Naive thymus-derived CD4-positive, alpha-beta T cell (primary cell): ENCODE measurements around the gene ASXL1. TPM values are rescaled to one million over a fixed set of nuclear protein-coding genes. Genes with fewer than 3 reads are reported as not detected.
"Not testable (repeated sequence)": the region's sequence is repeated elsewhere in the genome, so short reads cannot be mapped to it uniquely, and the experiment has no call there.

Experiments
- ATAC-seq: fragments of 150-1000 bp; cut with Tn5 transposase; 2 replicates; pipeline ENCODE4 v1.10.0; 2021; ENCODE audit warnings: mild to moderate bottlenecking, moderate library complexity
- CTCF ChIA-PET: fragments of 350-600 bp; sonication (Branson Sonifier 250); formaldehyde crosslinking; loops from one replicate; lab custom pipeline; 2021; ENCODE audit warnings: antibody characterized with exemption; lab: Charles Lee
- POLR2A ChIA-PET: fragments of 350-600 bp; sonication (Branson Sonifier 250); formaldehyde crosslinking; loops from one replicate; lab custom pipeline; 2021; ENCODE audit warnings: antibody characterized with exemption, inconsistent platforms; lab: Charles Lee
- DNase-seq, 9 donors: peaks; one replicate each; pipeline versions ENCODE4 v3.0.0 to v3.0.0-alpha.2; 2020 to 2022; ENCODE audit warnings: mixed read lengths in 1 of 9
- H3K27ac ChIP-seq: one replicate; pipeline ENCODE4 v1.7.0; 2013; ENCODE audit warnings: mild to moderate bottlenecking, low read depth, low read length, moderate library complexity
- H3K27me3 ChIP-seq, 2 donors: one replicate each; pipeline ENCODE4 v1.7.0; 2013; ENCODE audit warnings: low read length in 2 of 2, mild to moderate bottlenecking in 2 of 2, moderate library complexity in 2 of 2; ENCODE audit not compliant: control insufficient read depth in 2 of 2, insufficient read depth in 2 of 2
- H3K36me3 ChIP-seq, 3 experiments: 1 replicate in 2 of 3; 2 replicates in 1 of 3; pipeline ENCODE4 v1.7.0; 2013; ENCODE audit warnings: low read length in 3 of 3, mild to moderate bottlenecking in 3 of 3, moderate library complexity in 1 of 3; ENCODE audit not compliant: insufficient read depth in 3 of 3, control insufficient read depth in 2 of 3
- H3K4me1 ChIP-seq, 2 donors: one replicate each; pipeline ENCODE4 v1.7.0; 2013; ENCODE audit warnings: low read length in 2 of 2, mild to moderate bottlenecking in 2 of 2, moderate library complexity in 1 of 2; ENCODE audit not compliant: control insufficient read depth in 2 of 2, insufficient read depth in 2 of 2
- H3K4me3 ChIP-seq: 2 replicates; pipeline ENCODE4 v1.7.0; 2013; ENCODE audit warnings: mild to moderate bottlenecking, low read length
- H3K9me3 ChIP-seq, 3 experiments: 1 replicate in 2 of 3; 2 replicates in 1 of 3; pipeline ENCODE4 v1.7.0; 2013; ENCODE audit warnings: low read length in 3 of 3; ENCODE audit not compliant: control insufficient read depth in 2 of 3
- H3K27ac Mint-ChIP-seq, 9 donors: one replicate each; pipeline ENCODE4 v1.8.0; 2020 to 2022; ENCODE audit warnings: mixed read lengths in 9 of 9, mild to moderate bottlenecking in 8 of 9, moderate library complexity in 5 of 9, inconsistent platforms in 2 of 9
- H3K27me3 Mint-ChIP-seq, 5 donors: one replicate each; pipeline ENCODE4 v1.8.0; 2021 to 2022; ENCODE audit warnings: mixed read lengths in 5 of 5, mild to moderate bottlenecking in 1 of 5
- H3K36me3 Mint-ChIP-seq, 5 donors: one replicate each; pipeline ENCODE4 v1.8.0; 2020 to 2022; ENCODE audit warnings: mixed read lengths in 5 of 5, mild to moderate bottlenecking in 3 of 5, inconsistent platforms in 1 of 5
- H3K4me1 Mint-ChIP-seq, 7 donors: one replicate each; pipeline ENCODE4 v1.8.0; 2020 to 2022; ENCODE audit warnings: mixed read lengths in 7 of 7, mild to moderate bottlenecking in 3 of 7, inconsistent platforms in 1 of 7
- H3K4me3 Mint-ChIP-seq, 10 donors: one replicate each; pipeline ENCODE4 v1.8.0; 2020 to 2022; ENCODE audit warnings: mild to moderate bottlenecking in 10 of 10, mixed read lengths in 10 of 10, moderate library complexity in 6 of 10, inconsistent platforms in 2 of 10
- H3K9me3 Mint-ChIP-seq, 11 donors: one replicate each; pipeline ENCODE4 v1.8.0; 2020 to 2022; ENCODE audit warnings: mixed read lengths in 11 of 11, mild to moderate bottlenecking in 4 of 11, inconsistent platforms in 1 of 11, moderate library complexity in 1 of 11
- intact Hi-C, 2 donors: fragments of 100-400 bp; cut with micrococcal nuclease; formaldehyde crosslinking; loops; one replicate each; pipeline ENCODE4 v1.15.1; 2023
- polyA plus RNA-seq, 2 donors: library from polyadenylated mRNA; unstranded; fragments of 300-500 nt; fragmentation: Illumina TruSeq; gene quantifications; one replicate each; pipeline ENCODE4 v1.2.3, GENCODE V29; 2021
- total RNA-seq, 6 experiments: library from RNA in 5 of 6; stranded (reverse) in 5 of 6; gene quantifications; 1 replicate in 5 of 6; 2 replicates in 1 of 6; pipeline ENCODE4 v1.2.3 and lab custom pipeline; 2021 to 2026

The ASXL1 gene
- total and polyA plus RNA-seq, 7 experiments from 2014 or later: 14.7 to 200 (median 147) TPM

DNA sequence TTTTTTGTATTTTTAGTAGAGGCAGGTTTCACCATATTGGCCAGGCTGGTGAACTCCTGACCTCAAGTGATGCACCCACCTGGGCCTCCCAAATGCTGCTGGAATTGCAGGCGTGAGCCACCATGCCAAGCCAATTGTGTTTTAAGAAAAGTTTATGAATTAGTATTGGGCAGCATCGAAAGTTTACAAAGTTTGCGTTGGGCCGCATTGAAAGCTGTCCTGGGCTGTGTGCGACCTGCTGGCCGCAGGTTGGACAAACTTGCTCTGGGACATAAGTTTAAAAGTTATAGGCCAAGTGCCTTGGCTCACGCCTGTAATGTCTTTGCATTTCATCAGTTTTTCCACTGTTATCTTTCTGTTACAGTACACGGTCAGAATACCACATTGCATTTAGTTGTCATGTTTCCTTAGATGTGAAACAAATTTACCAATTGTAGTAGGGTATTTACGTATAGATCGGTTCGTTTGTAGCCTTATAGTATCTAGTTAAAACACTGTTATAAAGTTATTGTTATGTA, 39.5 kb downstream of the ASXL1 start:
- H3K27ac ChIP-seq: no peak overlapping the region
- peaks cover 0 to 14% (median 0%) of the 10 kb centered on the region in 3 experiments for H3K9me3 ChIP-seq
- H3K27me3 Mint-ChIP-seq: no peaks in the 10 kb centered on the region
- DNase-seq (no peak), ATAC-seq (no peak)
- H3K36me3 ChIP-seq: peaks cover 0 to 17% (median 0%) of the 10 kb centered on the region in 3 experiments
- no peak overlapping the region for H3K4me3 Mint-ChIP-seq
- no peaks in the 10 kb centered on the region for H3K4me1 ChIP-seq
- intact Hi-C loops: no loop called here
- H3K27ac Mint-ChIP-seq: peak overlapping the region in 2 of 9 donors; percentile 28 to 76
- H3K4me3 ChIP-seq: no peak overlapping the region
- peaks cover 31 to 61% (median 60%) of the 10 kb centered on the region in 7 donors for H3K4me1 Mint-ChIP-seq
- CTCF ChIA-PET: no interaction called here
- POLR2A ChIA-PET: no interaction called here
- H3K36me3 Mint-ChIP-seq: peaks cover 18 to 62% (median 41%) of the 10 kb centered on the region in 5 donors
- H3K27me3 ChIP-seq: no peaks in the 10 kb centered on the region
- peaks cover 2 to 33% (median 12%) of the 10 kb centered on the region in 11 donors for H3K9me3 Mint-ChIP-seq

- peaks cover 31 to 76% (median 62%) of the 10 kb centered on the region in 7 donors for H3K4me1 Mint-ChIP-seq
- peaks cover 5 to 45% (median 31%) of the 10 kb centered on the region in 5 donors for H3K36me3 Mint-ChIP-seq
- peak overlapping the region in 7 of 9 donors; percentile 16 to 71 (median 46) for H3K27ac Mint-ChIP-seq
- Histone ChIP-seq H3K27me3 (no peaks in the 10 kb centered on the region), H3K36me3 (peaks cover 0 to 10% (median 0%) of the 10 kb centered on the region in 3 experiments), H3K27ac (no peak overlapping the region), H3K4me1 (peaks cover 0 to 11% of the 10 kb centered on the region in 2 donors), H3K4me3 (no peak overlapping the region), H3K9me3 (peaks cover 0 to 5% (median 0%) of the 10 kb centered on the region in 3 experiments)
- ATAC-seq (no peak), DNase-seq (no peak)
- CTCF ChIA-PET: no interaction called here
- H3K27me3 Mint-ChIP-seq: no peaks in the 10 kb centered on the region
- peaks cover 0 to 18% (median 6%) of the 10 kb centered on the region in 11 donors for H3K9me3 Mint-ChIP-seq
- POLR2A ChIA-PET: interaction anchor here (0.8 to 1.4 kb wide), 4 partner anchors 10 to 41 kb away, joined by 3 read pairs; no protein-coding TSS in a partner anchor
- H3K4me3 Mint-ChIP-seq: peak overlapping the region in 4 of 10 donors; percentile 4 to 42 (median 10)
- intact Hi-C loops: no loop called here
These were observed 42.3 kb downstream of the ASXL1 start for GRCh38 chr20:32400476-32400875.

- Histone ChIP-seq H3K27me3 (no peaks in the 10 kb centered on the region), H3K36me3 (peaks cover 0 to 6% (median 0%) of the 10 kb centered on the region in 3 experiments), H3K9me3 (no peaks in the 10 kb centered on the region), H3K27ac (no peak overlapping the region), H3K4me3 (no peak overlapping the region), H3K4me1 (peaks cover 17 to 40% of the 10 kb centered on the region in 2 donors)
- H3K9me3 Mint-ChIP-seq: peaks cover 0 to 2% (median 0%) of the 10 kb centered on the region in 11 donors
- CTCF ChIA-PET: no interaction called here
- POLR2A ChIA-PET: interaction anchor here (1.6 kb wide), 1 partner anchor 11 kb away, joined by 3 read pairs; no protein-coding TSS in a partner anchor
- H3K4me1 Mint-ChIP-seq: peaks cover 49 to 94% (median 78%) of the 10 kb centered on the region in 7 donors
- no peak for DNase-seq
- H3K27me3 Mint-ChIP-seq: no peaks in the 10 kb centered on the region
- peak overlapping the region in 1 of 10 donors; percentile 6 for H3K4me3 Mint-ChIP-seq
- peak overlapping the region in 5 of 9 donors; percentile 6 to 33 (median 19) for H3K27ac Mint-ChIP-seq
- H3K36me3 Mint-ChIP-seq: peaks cover 0 to 42% (median 25%) of the 10 kb centered on the region in 5 donors
- intact Hi-C loops: no loop called here
- no peak for ATAC-seq
These were observed 45.9 kb downstream of the ASXL1 start for GRCh38 chr20:32404017-32404416.

GRCh38 chr20:32406701-32407100, 48.6 kb downstream of the ASXL1 start:
- Histone ChIP-seq H3K36me3 (peaks cover 0 to 6% (median 0%) of the 10 kb centered on the region in 3 experiments), H3K4me1 (peaks cover 17 to 48% of the 10 kb centered on the region in 2 donors), H3K27me3 (no peaks in the 10 kb centered on the region), H3K27ac (peak overlapping the region; percentile 61), H3K9me3 (no peaks in the 10 kb centered on the region), H3K4me3 (no peak overlapping the region)
- H3K36me3 Mint-ChIP-seq: peaks cover 0 to 26% (median 11%) of the 10 kb centered on the region in 5 donors
- ChIA-PET CTCF (interaction anchor here (1.0 to 1.1 kb wide), 2 partner anchors 30 to 246 kb away, joined by 3 to 5 read pairs; no protein-coding TSS in a partner anchor), POLR2A (interaction anchor here (1.1 to 3.1 kb wide), 5 partner anchors 10 to 103 kb away, joined by 3 to 17 read pairs (median 5); partner anchors contain the start of gene ASXL1)
- peaks cover 36 to 87% (median 71%) of the 10 kb centered on the region in 7 donors for H3K4me1 Mint-ChIP-seq
- no peaks in the 10 kb centered on the region for H3K27me3 Mint-ChIP-seq
- ATAC-seq (no peak), DNase-seq (no peak)
- H3K4me3 Mint-ChIP-seq: peak overlapping the region; percentile 10 to 85 (median 76)
- H3K9me3 Mint-ChIP-seq: peaks cover 0 to 2% (median 0%) of the 10 kb centered on the region in 11 donors
- intact Hi-C loops: loop anchor here in 1 of 2 donors (1.0 kb wide), 3 partner anchors 11 to 48 kb away; partner anchors contain the start of gene ASXL1
- peak overlapping the region; percentile 58 to 95 (median 91) for H3K27ac Mint-ChIP-seq

DNA sequence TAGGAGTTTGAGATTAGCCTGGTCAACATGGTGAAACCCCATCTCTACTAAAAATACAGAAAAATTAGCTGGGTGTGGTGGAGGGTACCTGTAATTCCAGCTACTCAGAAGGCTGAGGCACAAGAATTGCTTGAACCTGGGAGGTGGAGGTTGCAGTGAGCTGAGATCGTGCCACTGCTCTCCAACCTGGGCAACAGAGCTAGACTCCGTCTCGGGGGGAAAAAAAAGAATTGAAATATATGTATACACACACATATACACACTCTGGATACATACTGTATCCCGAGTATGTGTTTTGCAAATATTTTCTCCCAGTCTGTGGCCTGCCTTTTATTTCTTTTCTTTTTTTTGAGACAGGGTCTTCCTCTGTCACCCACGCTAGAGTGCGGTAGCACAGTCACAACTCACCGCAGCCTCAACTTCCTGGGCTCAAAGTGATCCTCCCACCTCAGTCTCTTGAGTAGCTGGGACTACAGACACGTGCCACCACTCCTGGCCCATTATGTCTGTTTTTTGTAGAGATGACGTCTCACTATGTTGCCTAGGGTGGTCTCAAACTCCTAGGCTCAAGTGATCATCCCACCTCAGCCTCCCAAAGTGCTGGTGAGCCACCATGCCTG, 49.1 kb downstream of the ASXL1 start:
- intact Hi-C loops: loop anchor here in 1 of 2 donors (1.0 kb wide), 3 partner anchors 10 to 49 kb away; partner anchors contain the start of gene ASXL1
- ATAC-seq (peak; percentile 99), DNase-seq (peak; percentile 16 to 85 (median 80))
- H3K27me3 Mint-ChIP-seq, H3K27me3 ChIP-seq, H3K9me3 Mint-ChIP-seq, H3K36me3 ChIP-seq, H3K9me3 ChIP-seq, H3K4me3 ChIP-seq: not testable (repeated sequence)
- peak overlapping the region; percentile 61 for H3K27ac ChIP-seq
- Mint-ChIP-seq H3K4me3 (peak overlapping the region; percentile 53 to 85 (median 77)), H3K36me3 (peaks cover 0 to 23% (median 11%) of the 10 kb centered on the region in 5 donors), H3K27ac (peak overlapping the region; percentile 82 to 95 (median 91)), H3K4me1 (peaks cover 41 to 89% (median 73%) of the 10 kb centered on the region in 7 donors)
- H3K4me1 ChIP-seq: peaks cover 21 to 52% of the 10 kb centered on the region in 2 donors
- POLR2A ChIA-PET: interaction anchor here (0.8 to 3.1 kb wide), 6 partner anchors 10 to 102 kb away, joined by 3 to 17 read pairs (median 4); partner anchors contain the start of gene ASXL1
- CTCF ChIA-PET: interaction anchor here (1.0 kb wide), 1 partner anchor 245 kb away, joined by 3 read pairs; no protein-coding TSS in a partner anchor

- peaks cover 21 to 47% of the 10 kb centered on the region in 2 donors for H3K4me1 ChIP-seq
- Mint-ChIP-seq H3K36me3 (peaks cover 0 to 17% (median 16%) of the 10 kb centered on the region in 5 donors), H3K27me3 (no peaks in the 10 kb centered on the region), H3K9me3 (peaks cover 0 to 2% (median 0%) of the 10 kb centered on the region in 11 donors), H3K4me1 (peaks cover 47 to 87% (median 82%) of the 10 kb centered on the region in 7 donors), H3K4me3 (peak overlapping the region in 8 of 10 donors; percentile 7 to 76 (median 48)), H3K27ac (peak overlapping the region in 6 of 9 donors; percentile 9 to 90 (median 54))
- no peak overlapping the region for H3K4me3 ChIP-seq
- no peak for ATAC-seq
- DNase-seq: peak in 1 of 9 donors; percentile 23
- H3K36me3 ChIP-seq: peaks cover 0 to 2% (median 0%) of the 10 kb centered on the region in 3 experiments
- H3K27ac ChIP-seq: no peak overlapping the region
- H3K27me3 ChIP-seq: no peaks in the 10 kb centered on the region
- CTCF ChIA-PET: interaction anchor here (0.7 kb wide), 1 partner anchor 25 kb away, joined by 4 read pairs; no protein-coding TSS in a partner anchor
- H3K9me3 ChIP-seq: no peaks in the 10 kb centered on the region
- intact Hi-C loops: no loop called here
- POLR2A ChIA-PET: no interaction called here
These were observed 54.0 kb downstream of the ASXL1 start for GRCh38 chr20:32411955-32412706.
